Activated naive CD8-positive, alpha-beta T cell treated with anti-CD3 and anti-CD28 coated beads for 36 hours (primary cell): ENCODE results near the gene COL12A1. TPM values are rescaled to one million over a fixed set of nuclear protein-coding genes. Genes with fewer than 3 reads are reported as not detected.
"Not testable (repeated sequence)": the region's sequence is repeated elsewhere in the genome, so short reads cannot be mapped to it uniquely, and the experiment has no call there.

Source experiments
- DNase-seq: peaks from one replicate; pipeline ENCODE4 v3.0.0; 2021
- H3K27ac Mint-ChIP-seq: one replicate; pipeline ENCODE4 v1.8.0; 2022; ENCODE audit warnings: mild to moderate bottlenecking, moderate library complexity, mixed read lengths
- H3K27me3 Mint-ChIP-seq: one replicate; pipeline ENCODE4 v1.8.0; 2022; ENCODE audit warnings: mild to moderate bottlenecking, mixed read lengths
- H3K36me3 Mint-ChIP-seq: one replicate; pipeline ENCODE4 v1.8.0; 2021; ENCODE audit warnings: mild to moderate bottlenecking, mixed read lengths
- H3K4me1 Mint-ChIP-seq: one replicate; pipeline ENCODE4 v1.8.0; 2021; ENCODE audit warnings: mixed read lengths
- H3K4me3 Mint-ChIP-seq: one replicate; pipeline ENCODE4 v1.8.0; 2022; ENCODE audit warnings: mild to moderate bottlenecking, moderate library complexity, mixed read lengths
- H3K9me3 Mint-ChIP-seq: one replicate; pipeline ENCODE4 v1.8.0; 2022; ENCODE audit warnings: mixed read lengths
- total RNA-seq, 2 experiments: library from RNA; stranded (reverse); gene quantifications; one replicate each; pipeline ENCODE4 v1.2.3, GENCODE V29; 2021

The COL12A1 gene
- total RNA-seq, 2 experiments from 2014 or later = 0.16 TPM; not detected in 1

GRCh38 chr6:75204959-75205775 lies 686 bp downstream of the COL12A1 start:
- DNase-seq = no peak
- Mint-ChIP-seq H3K4me1 (peaks cover 53% of the 10 kb centered on the region), H3K27me3 (peaks cover 91% of the 10 kb centered on the region), H3K4me3 (peak overlapping the region; percentile 58), H3K36me3 (no peaks in the 10 kb centered on the region), H3K9me3 (no peaks in the 10 kb centered on the region), H3K27ac (no peak overlapping the region)

GRCh38 chr6:75204217-75204958 lies 1.5 kb downstream of the COL12A1 start:
- Mint-ChIP-seq H3K4me3 (peak overlapping the region; percentile 48), H3K27ac (no peak overlapping the region), H3K27me3 (peaks cover 93% of the 10 kb centered on the region), H3K36me3 (no peaks in the 10 kb centered on the region), H3K9me3 (no peaks in the 10 kb centered on the region), H3K4me1 (peaks cover 53% of the 10 kb centered on the region)
- DNase-seq = peak; percentile 39

- Mint-ChIP-seq H3K4me1 (peaks cover 48% of the 10 kb centered on the region), H3K27ac (no peak overlapping the region)
These were observed 2.1 kb downstream of the COL12A1 start for GRCh38 chr6:75203721-75204120.

GRCh38 chr6:75202676-75203131 lies 3.1 kb downstream of the COL12A1 start:
- H3K4me3 Mint-ChIP-seq = no peak overlapping the region
- H3K4me1 Mint-ChIP-seq = peaks cover 39% of the 10 kb centered on the region
- H3K36me3 Mint-ChIP-seq = no peaks in the 10 kb centered on the region
- no peak overlapping the region for H3K27ac Mint-ChIP-seq
- DNase-seq = no peak
- H3K9me3 Mint-ChIP-seq = no peaks in the 10 kb centered on the region
- peaks cover 82% of the 10 kb centered on the region for H3K27me3 Mint-ChIP-seq

More at GRCh38 chr6:75203721-75204120, 2.1 kb downstream of the COL12A1 start:
- no peak for DNase-seq
- peaks cover 88% of the 10 kb centered on the region for H3K27me3 Mint-ChIP-seq
- no peaks in the 10 kb centered on the region for H3K9me3 Mint-ChIP-seq
- H3K4me3 Mint-ChIP-seq = no peak overlapping the region
- no peaks in the 10 kb centered on the region for H3K36me3 Mint-ChIP-seq

- H3K9me3 Mint-ChIP-seq = no peaks in the 10 kb centered on the region
- H3K4me1 Mint-ChIP-seq = peaks cover 33% of the 10 kb centered on the region
- H3K36me3 Mint-ChIP-seq = no peaks in the 10 kb centered on the region
- no peak overlapping the region for H3K27ac Mint-ChIP-seq
- H3K4me3 Mint-ChIP-seq = peak overlapping the region; percentile 37
- DNase-seq = no peak
- peaks cover 76% of the 10 kb centered on the region for H3K27me3 Mint-ChIP-seq
These were observed 3.8 kb downstream of the COL12A1 start for GRCh38 chr6:75201901-75202672.

GRCh38 chr6:75201021-75201420 lies 4.8 kb downstream of the COL12A1 start:
- no peaks in the 10 kb centered on the region for H3K9me3 Mint-ChIP-seq

GRCh38 chr6:75199889-75200288 lies 6.0 kb downstream of the COL12A1 start:
- Mint-ChIP-seq H3K27ac (no peak overlapping the region), H3K36me3 (no peaks in the 10 kb centered on the region), H3K27me3 (peaks cover 54% of the 10 kb centered on the region), H3K9me3 (no peaks in the 10 kb centered on the region), H3K4me3 (no peak overlapping the region), H3K4me1 (peaks cover 16% of the 10 kb centered on the region)
- no peak for DNase-seq

More at GRCh38 chr6:75201021-75201420, 4.8 kb downstream of the COL12A1 start:
- Mint-ChIP-seq H3K4me3 (no peak overlapping the region), H3K4me1 (peaks cover 25% of the 10 kb centered on the region), H3K27ac (no peak overlapping the region), H3K27me3 (peaks cover 65% of the 10 kb centered on the region), H3K36me3 (no peaks in the 10 kb centered on the region)
- DNase-seq = no peak

GRCh38 chr6:75196081-75196687 lies 9.7 kb downstream of the COL12A1 start:
- no peak overlapping the region for H3K4me3 Mint-ChIP-seq
- no peak for DNase-seq
- H3K27me3 Mint-ChIP-seq = peaks cover 20% of the 10 kb centered on the region
- H3K27ac Mint-ChIP-seq = no peak overlapping the region
- no peaks in the 10 kb centered on the region for H3K9me3 Mint-ChIP-seq
- no peaks in the 10 kb centered on the region for H3K4me1 Mint-ChIP-seq
- no peaks in the 10 kb centered on the region for H3K36me3 Mint-ChIP-seq

- no peaks in the 10 kb centered on the region for H3K4me1 Mint-ChIP-seq
- no peak for DNase-seq
- H3K9me3 Mint-ChIP-seq = peaks cover 4% of the 10 kb centered on the region
- no peak overlapping the region for H3K27ac Mint-ChIP-seq
- no peak overlapping the region for H3K4me3 Mint-ChIP-seq
- H3K36me3 Mint-ChIP-seq = no peaks in the 10 kb centered on the region
- H3K27me3 Mint-ChIP-seq = peaks cover 19% of the 10 kb centered on the region
These were observed 17.5 kb downstream of the COL12A1 start for GRCh38 chr6:75188221-75188925.

- not testable (repeated sequence) for H3K4me3 Mint-ChIP-seq, H3K4me1 Mint-ChIP-seq, H3K9me3 Mint-ChIP-seq, H3K36me3 Mint-ChIP-seq, DNase-seq, H3K27ac Mint-ChIP-seq
- H3K27me3 Mint-ChIP-seq = peaks cover 19% of the 10 kb centered on the region
These were observed 19.3 kb downstream of the COL12A1 start for GRCh38 chr6:75186581-75186980.

GRCh38 chr6:75183099-75183541 lies 22.7 kb downstream of the COL12A1 start:
- Mint-ChIP-seq H3K36me3 (no peaks in the 10 kb centered on the region), H3K4me1 (no peaks in the 10 kb centered on the region), H3K9me3 (peaks cover 4% of the 10 kb centered on the region), H3K27me3 (peaks cover 25% of the 10 kb centered on the region), H3K4me3 (no peak overlapping the region), H3K27ac (no peak overlapping the region)
- no peak for DNase-seq

- H3K36me3 Mint-ChIP-seq = no peaks in the 10 kb centered on the region
- H3K9me3 Mint-ChIP-seq = no peaks in the 10 kb centered on the region
- peaks cover 31% of the 10 kb centered on the region for H3K27me3 Mint-ChIP-seq
- H3K4me1 Mint-ChIP-seq = no peaks in the 10 kb centered on the region
- H3K27ac Mint-ChIP-seq = no peak overlapping the region
- no peak for DNase-seq
- no peak overlapping the region for H3K4me3 Mint-ChIP-seq
These were observed 25.0 kb downstream of the COL12A1 start for GRCh38 chr6:75180864-75181263.

- H3K4me3 Mint-ChIP-seq = no peak overlapping the region
These were observed 27.1 kb downstream of the COL12A1 start for GRCh38 chr6:75178757-75179156.

GRCh38 chr6:75176076-75176582 lies 29.7 kb downstream of the COL12A1 start:
- Mint-ChIP-seq H3K27me3 (peaks cover 28% of the 10 kb centered on the region), H3K4me1 (no peaks in the 10 kb centered on the region), H3K27ac (no peak overlapping the region), H3K9me3 (no peaks in the 10 kb centered on the region), H3K36me3 (no peaks in the 10 kb centered on the region), H3K4me3 (no peak overlapping the region)
- no peak for DNase-seq

More at GRCh38 chr6:75178757-75179156, 27.1 kb downstream of the COL12A1 start:
- H3K9me3 Mint-ChIP-seq = no peaks in the 10 kb centered on the region
- H3K4me1 Mint-ChIP-seq = no peaks in the 10 kb centered on the region
- peaks cover 30% of the 10 kb centered on the region for H3K27me3 Mint-ChIP-seq
- no peak for DNase-seq
- H3K27ac Mint-ChIP-seq = no peak overlapping the region
- H3K36me3 Mint-ChIP-seq = no peaks in the 10 kb centered on the region
